Lung (tissue), 12 donors: ENCODE data around the gene ACOT12. TPM values are rescaled to one million over a fixed set of nuclear protein-coding genes. Genes with fewer than 3 reads are reported as not detected.

Experiments used
- ATAC-seq: fragments of 200-7000 bp; cut with Tn5 transposase; one replicate; pipeline ENCODE4 v1.9.1; 2020; ENCODE audit warnings: moderate number of reproducible peaks; ENCODE audit not compliant: insufficient read depth, low FRiP score
- DNase-seq, 3 donors: peaks; one replicate each; pipeline ENCODE4 v3.0.0-alpha.2; 2013 to 2017
- H3K27ac ChIP-seq, 2 donors: one replicate each; pipeline ENCODE4 v1.5.1; 2013; ENCODE audit warnings: mild to moderate bottlenecking in 2 of 2, moderate library complexity in 2 of 2, control low read depth in 1 of 2, inconsistent platforms in 1 of 2, low read depth in 1 of 2, low read length in 1 of 2
- H3K27me3 ChIP-seq, 3 donors: one replicate each; pipeline ENCODE4 v1.5.1; 2013; ENCODE audit warnings: low read length in 2 of 3; ENCODE audit not compliant: control insufficient read depth in 3 of 3, insufficient read depth in 3 of 3
- H3K36me3 ChIP-seq, 4 donors: one replicate each; pipeline ENCODE4 v1.5.1; 2013; ENCODE audit warnings: low read length in 4 of 4, mild to moderate bottlenecking in 1 of 4, moderate library complexity in 1 of 4; ENCODE audit not compliant: control insufficient read depth in 4 of 4, insufficient read depth in 4 of 4
- H3K4me1 ChIP-seq, 5 donors: one replicate each; pipeline ENCODE4 v1.5.1; 2013; ENCODE audit warnings: low read length in 5 of 5, mild to moderate bottlenecking in 2 of 5, moderate library complexity in 1 of 5; ENCODE audit not compliant: control insufficient read depth in 5 of 5, insufficient read depth in 5 of 5
- H3K4me3 ChIP-seq: one replicate; pipeline ENCODE4 v1.5.1; 2013; ENCODE audit warnings: mild to moderate bottlenecking, control low read depth, moderate library complexity
- H3K9ac ChIP-seq, 2 donors: one replicate each; pipeline ENCODE4 v1.5.1; 2013; ENCODE audit warnings: low read length in 2 of 2, control low read depth in 1 of 2; ENCODE audit not compliant: insufficient read depth in 1 of 2
- H3K9me3 ChIP-seq, 4 donors: one replicate each; pipeline ENCODE4 v1.5.1; 2013; ENCODE audit warnings: low read length in 3 of 4, mild to moderate bottlenecking in 1 of 4, moderate library complexity in 1 of 4; ENCODE audit not compliant: control insufficient read depth in 4 of 4, insufficient read depth in 3 of 4
- WGBS, 2 donors: extraction: QIAGEN DNeasy Blood & Tissue Kit; methylation state at CpG; one replicate each; pipeline ENCODE4 v1.1.7; 2013; 5-methylcytosine and 5-hydroxymethylcytosine counted together
- polyA plus RNA-seq, 2 donors: library from polyadenylated mRNA; stranded (reverse); fragments of 200-250 nt; gene quantifications; one replicate each; pipeline ENCODE4 v1.2.1, GENCODE V29; 2013
- total RNA-seq, 2 donors: library from RNA; depleted of rRNA in 1 of 2; stranded (reverse); fragments of >200 nt in 1 of 2; gene quantifications; one replicate each; pipeline ENCODE4 v1.2.1, GENCODE V29; 2014 to 2021
- TF ChIP-seq, protein P1 (sequence below): IDR thresholded peaks from 2 replicates; pipeline ENCODE4 v1.5.1; 2012; ENCODE audit warnings: mild to moderate bottlenecking; ENCODE audit errors: control extremely low read depth, extremely low read depth
- donor health status: control.
- donor health status: control.
- donor health status: Bipolar disorder and iron deficiency.
- donor health status: healthy.
- donor health status: DM: yes; HTN: yes; CAD: no.

Gene ACOT12
- total and polyA plus RNA-seq, 4 donors, result not detected

DNA sequence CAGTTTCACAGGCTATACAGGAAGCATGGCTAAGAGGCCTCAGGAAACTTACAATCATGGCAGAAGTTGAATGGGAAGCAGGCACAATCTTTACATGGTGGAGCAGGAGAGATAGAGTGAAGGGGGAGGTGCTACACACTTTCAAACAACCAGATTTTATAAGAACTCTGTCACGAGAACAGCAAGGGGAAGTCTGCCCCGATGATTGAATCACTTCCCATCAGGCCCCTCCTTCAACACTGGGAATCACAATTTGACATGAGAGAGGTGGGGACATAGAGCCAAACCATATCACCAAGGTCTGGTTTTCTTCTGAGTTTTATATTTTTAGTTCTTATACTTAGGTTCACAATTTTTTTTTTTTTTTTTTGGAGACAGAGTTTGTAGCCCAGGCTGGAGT lies 76.4 kb downstream of the ACOT12 start:
- WGBS, 2 donors, result 35 to 40% methylated on average over 2 of the region's 2 CpGs
- Histone ChIP-seq H3K27ac (no peak overlapping the region), H3K9ac (no peak overlapping the region), H3K4me1 (no peaks in the 10 kb centered on the region), H3K4me3 (no peak overlapping the region), H3K9me3 (no peaks in the 10 kb centered on the region), H3K36me3 (peaks cover 0 to 8% (median 2%) of the 10 kb centered on the region in 4 donors), H3K27me3 (no peaks in the 10 kb centered on the region)
- ATAC-seq (no peak), DNase-seq (no peak)
- TF ChIP-seq, protein P1, sequence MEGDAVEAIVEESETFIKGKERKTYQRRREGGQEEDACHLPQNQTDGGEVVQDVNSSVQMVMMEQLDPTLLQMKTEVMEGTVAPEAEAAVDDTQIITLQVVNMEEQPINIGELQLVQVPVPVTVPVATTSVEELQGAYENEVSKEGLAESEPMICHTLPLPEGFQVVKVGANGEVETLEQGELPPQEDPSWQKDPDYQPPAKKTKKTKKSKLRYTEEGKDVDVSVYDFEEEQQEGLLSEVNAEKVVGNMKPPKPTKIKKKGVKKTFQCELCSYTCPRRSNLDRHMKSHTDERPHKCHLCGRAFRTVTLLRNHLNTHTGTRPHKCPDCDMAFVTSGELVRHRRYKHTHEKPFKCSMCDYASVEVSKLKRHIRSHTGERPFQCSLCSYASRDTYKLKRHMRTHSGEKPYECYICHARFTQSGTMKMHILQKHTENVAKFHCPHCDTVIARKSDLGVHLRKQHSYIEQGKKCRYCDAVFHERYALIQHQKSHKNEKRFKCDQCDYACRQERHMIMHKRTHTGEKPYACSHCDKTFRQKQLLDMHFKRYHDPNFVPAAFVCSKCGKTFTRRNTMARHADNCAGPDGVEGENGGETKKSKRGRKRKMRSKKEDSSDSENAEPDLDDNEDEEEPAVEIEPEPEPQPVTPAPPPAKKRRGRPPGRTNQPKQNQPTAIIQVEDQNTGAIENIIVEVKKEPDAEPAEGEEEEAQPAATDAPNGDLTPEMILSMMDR, result no peak

DNA sequence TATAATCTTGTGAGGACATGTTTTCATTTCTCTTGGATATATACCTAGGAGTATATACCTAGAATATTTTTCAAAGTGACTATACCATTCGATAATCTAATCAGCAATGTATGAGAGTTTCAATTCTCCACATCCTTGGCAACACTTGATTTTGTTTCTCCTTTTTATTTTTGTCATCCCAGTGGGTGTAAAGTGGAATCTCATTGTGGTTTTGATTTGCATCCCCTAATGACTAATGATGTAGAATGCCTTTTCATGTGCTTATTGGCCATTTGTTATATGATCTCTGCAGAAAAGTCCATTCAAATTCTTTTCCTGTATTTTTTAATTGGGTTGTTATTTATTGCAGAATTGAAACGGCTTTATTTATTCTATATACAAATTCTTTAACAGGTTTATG lies 77.4 kb downstream of the ACOT12 start:
- H3K9ac ChIP-seq, result no peak overlapping the region
- no peak overlapping the region for H3K27ac ChIP-seq
- peaks cover 3 to 16% (median 9%) of the 10 kb centered on the region in 4 donors for H3K36me3 ChIP-seq
- 87 to 91% methylated on average over 2 of the region's 2 CpGs for WGBS, 2 donors
- H3K4me3 ChIP-seq, result no peak overlapping the region
- ATAC-seq (no peak), DNase-seq (no peak)
- H3K4me1 ChIP-seq, result no peaks in the 10 kb centered on the region
- H3K9me3 ChIP-seq, result no peaks in the 10 kb centered on the region
- H3K27me3 ChIP-seq, result no peaks in the 10 kb centered on the region
- TF ChIP-seq, protein P1, result no peak

DNA sequence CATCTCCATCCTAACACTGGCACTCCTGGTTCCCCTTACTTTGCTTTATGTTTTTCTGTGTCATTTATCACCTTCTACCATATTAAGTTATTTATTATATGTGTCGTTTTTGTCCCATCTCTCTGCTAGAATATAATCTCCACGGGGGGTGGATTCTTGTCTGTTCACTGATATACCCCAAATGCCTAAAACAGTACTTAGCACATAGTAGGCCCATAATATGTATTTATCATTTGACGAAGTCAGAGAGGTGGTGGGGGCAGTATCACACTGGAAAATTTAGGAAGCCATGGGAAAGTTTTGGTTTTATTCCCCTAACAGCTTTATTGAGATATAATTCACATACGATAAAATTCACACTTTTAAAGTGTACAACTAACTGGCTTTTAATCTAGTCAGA lies 78.1 kb downstream of the ACOT12 start:
- H3K4me1 ChIP-seq, result no peaks in the 10 kb centered on the region
- WGBS, 2 donors, result 91 to 92% methylated on average over 4 of the region's 4 CpGs
- no peak overlapping the region for H3K27ac ChIP-seq
- no peaks in the 10 kb centered on the region for H3K27me3 ChIP-seq
- H3K9ac ChIP-seq, result no peak overlapping the region
- TF ChIP-seq, protein P1, result no peak
- H3K9me3 ChIP-seq, result no peaks in the 10 kb centered on the region
- H3K36me3 ChIP-seq, result peaks cover 5 to 21% (median 12%) of the 10 kb centered on the region in 4 donors
- DNase-seq (no peak), ATAC-seq (no peak)
- no peak overlapping the region for H3K4me3 ChIP-seq

DNA sequence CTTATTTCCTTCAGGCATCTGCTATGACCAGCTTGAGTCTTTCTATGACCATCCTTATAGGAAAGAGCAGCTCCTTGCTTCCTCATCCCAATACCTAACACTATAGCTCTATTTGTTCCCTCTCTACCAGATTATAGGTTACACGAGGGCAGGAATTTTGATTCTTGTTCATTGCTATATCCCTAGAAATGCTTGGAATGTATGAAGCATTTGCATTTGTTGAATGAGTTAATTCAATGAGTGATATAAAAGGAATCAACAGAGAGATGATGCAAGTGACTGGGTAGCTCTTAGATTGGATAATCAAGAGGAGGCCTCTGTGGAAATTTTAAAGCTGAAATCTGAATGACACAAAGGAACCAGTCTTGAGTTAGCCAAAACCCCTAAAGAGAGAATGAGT lies 78.6 kb downstream of the ACOT12 start:
- no peaks in the 10 kb centered on the region for H3K9me3 ChIP-seq

More for the DNA sequence above, 78.6 kb downstream of the ACOT12 start:
- ATAC-seq (no peak), DNase-seq (no peak)
- TF ChIP-seq, protein P1, result no peak
- Histone ChIP-seq H3K4me1 (no peaks in the 10 kb centered on the region), H3K9ac (no peak overlapping the region), H3K27me3 (no peaks in the 10 kb centered on the region), H3K27ac (no peak overlapping the region), H3K36me3 (peaks cover 5 to 24% (median 14%) of the 10 kb centered on the region in 4 donors), H3K4me3 (no peak overlapping the region)
- 76 to 85% methylated on average over 1 of the region's 1 CpG for WGBS, 2 donors
